Measurements from ENCODE around the gene IRS4.

- TF ChIP-seq, protein P1, sequence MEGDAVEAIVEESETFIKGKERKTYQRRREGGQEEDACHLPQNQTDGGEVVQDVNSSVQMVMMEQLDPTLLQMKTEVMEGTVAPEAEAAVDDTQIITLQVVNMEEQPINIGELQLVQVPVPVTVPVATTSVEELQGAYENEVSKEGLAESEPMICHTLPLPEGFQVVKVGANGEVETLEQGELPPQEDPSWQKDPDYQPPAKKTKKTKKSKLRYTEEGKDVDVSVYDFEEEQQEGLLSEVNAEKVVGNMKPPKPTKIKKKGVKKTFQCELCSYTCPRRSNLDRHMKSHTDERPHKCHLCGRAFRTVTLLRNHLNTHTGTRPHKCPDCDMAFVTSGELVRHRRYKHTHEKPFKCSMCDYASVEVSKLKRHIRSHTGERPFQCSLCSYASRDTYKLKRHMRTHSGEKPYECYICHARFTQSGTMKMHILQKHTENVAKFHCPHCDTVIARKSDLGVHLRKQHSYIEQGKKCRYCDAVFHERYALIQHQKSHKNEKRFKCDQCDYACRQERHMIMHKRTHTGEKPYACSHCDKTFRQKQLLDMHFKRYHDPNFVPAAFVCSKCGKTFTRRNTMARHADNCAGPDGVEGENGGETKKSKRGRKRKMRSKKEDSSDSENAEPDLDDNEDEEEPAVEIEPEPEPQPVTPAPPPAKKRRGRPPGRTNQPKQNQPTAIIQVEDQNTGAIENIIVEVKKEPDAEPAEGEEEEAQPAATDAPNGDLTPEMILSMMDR (conservative IDR thresholded peaks at IDR 0.05; ENCODE audit: low read depth, low read length) = no peak
- no peak for TF ChIP-seq EZH2 (IDR thresholded peaks at IDR 0.05; ENCODE audit: low read length, unreplicated experiment)
Observed at GRCh38 chrX:108701633-108702032, 34.7 kb downstream of the IRS4 start.
